DOHH2 (cell line): Measurements from ENCODE around the gene CASZ1.
A peak's percentile ranks its signal among the peaks of the same experiment; 100 is the strongest.

Experiments used
- H3F3A ChIP-seq: fragments of 200-600 bp; sonication (generic), shearing (Covaris generic); 2 replicates; pipeline ENCODE4 v1.6.0; 2016; ENCODE audit warnings: antibody characterized with exemption, mild to moderate bottlenecking; ENCODE audit not compliant: control insufficient read depth, insufficient read depth
- H3K27ac ChIP-seq: fragments of 200-600 bp; sonication (generic); 2 replicates; pipeline ENCODE4 v1.5.1; 2014; ENCODE audit warnings: low read depth, mild to moderate bottlenecking, low read length, moderate library complexity
- H3K27me3 ChIP-seq: fragments of 200-600 bp; sonication (generic); 2 replicates; pipeline ENCODE4 v1.6.1; 2014; ENCODE audit warnings: mild to moderate bottlenecking, low read length, mixed read lengths; ENCODE audit not compliant: control insufficient read depth
- H3K36me3 ChIP-seq: fragments of 200-600 bp; sonication (generic); 2 replicates; pipeline ENCODE4 v1.6.1; 2014; ENCODE audit warnings: mild to moderate bottlenecking, low read length, moderate library complexity, mixed read lengths; ENCODE audit not compliant: control insufficient read depth
- H3K4me1 ChIP-seq: fragments of 200-600 bp; sonication (generic); 2 replicates; pipeline ENCODE4 v1.6.1; 2014; ENCODE audit warnings: mild to moderate bottlenecking, low read length, mixed read lengths; ENCODE audit not compliant: control insufficient read depth
- H3K4me2 ChIP-seq: fragments of 200-600 bp; sonication (generic); 2 replicates; pipeline ENCODE4 v1.6.0; 2014; ENCODE audit warnings: mild to moderate bottlenecking, low read length, moderate library complexity
- H3K4me3 ChIP-seq: fragments of 200-600 bp; sonication (generic); 2 replicates; pipeline ENCODE4 v1.5.1; 2014; ENCODE audit warnings: mild to moderate bottlenecking, low read length, mixed read lengths
- H3K79me2 ChIP-seq: fragments of 200-600 bp; sonication (generic); 2 replicates; pipeline ENCODE4 v1.6.1; 2014; ENCODE audit warnings: mild to moderate bottlenecking, low read length, mixed read lengths; ENCODE audit not compliant: control insufficient read depth
- H3K9me2 ChIP-seq: fragments of 200-600 bp; sonication (generic); replicated peaks from 2 replicates; pipeline ENCODE4 v1.6.1; 2014; ENCODE audit warnings: mild to moderate bottlenecking, low read length, mixed read lengths; ENCODE audit not compliant: control insufficient read depth
- H3K9me3 ChIP-seq: fragments of 200-600 bp; sonication (generic); 2 replicates; pipeline ENCODE4 v1.6.1; 2014; ENCODE audit warnings: antibody characterized with exemption, low read length, mixed read lengths; ENCODE audit not compliant: control insufficient read depth, insufficient read depth
- H4K20me1 ChIP-seq: fragments of 200-600 bp; sonication (generic); 2 replicates; pipeline ENCODE4 v1.6.0; 2014; ENCODE audit warnings: low read depth, mild to moderate bottlenecking, antibody characterized with exemption, low read length, moderate library complexity; ENCODE audit not compliant: control insufficient read depth, insufficient read depth
- EZH2phosphoT487 ChIP-seq: fragments of 200-600 bp; sonication (generic); IDR thresholded peaks from 2 replicates; pipeline ENCODE4 v1.6.1; 2017; ENCODE audit warnings: borderline replicate concordance, mild to moderate bottlenecking, antibody characterized with exemption, low read length, moderate library complexity, mixed read lengths
- TF ChIP-seq, protein P1 (sequence below): fragments of 200-600 bp; sonication (generic); IDR thresholded peaks from one replicate; pipeline ENCODE4 v1.5.1; 2014; ENCODE audit warnings: antibody characterized with exemption, mild to moderate bottlenecking, low read depth, low read length; ENCODE audit not compliant: poor library complexity, severe bottlenecking

Gene CASZ1

DNA sequence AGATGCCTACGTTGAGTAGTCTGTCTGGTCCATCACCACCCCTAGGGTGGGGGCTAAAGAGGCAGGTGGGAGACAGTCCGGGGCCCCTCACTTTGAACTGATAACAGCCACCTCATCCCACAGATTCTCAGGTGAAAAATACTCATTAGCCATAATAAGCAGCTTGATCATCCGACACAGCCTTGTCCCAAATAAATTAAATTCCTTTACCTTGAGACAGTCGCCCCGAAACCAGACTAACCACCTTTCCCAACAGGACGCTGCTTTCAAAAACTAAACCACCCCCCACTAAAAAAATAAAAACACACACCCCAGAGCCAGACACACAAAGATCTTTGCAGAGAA is 103.3 kb downstream of the CASZ1 start:
- peak overlapping the region; percentile 81 for H3K4me3 ChIP-seq
- TF ChIP-seq, protein P1, sequence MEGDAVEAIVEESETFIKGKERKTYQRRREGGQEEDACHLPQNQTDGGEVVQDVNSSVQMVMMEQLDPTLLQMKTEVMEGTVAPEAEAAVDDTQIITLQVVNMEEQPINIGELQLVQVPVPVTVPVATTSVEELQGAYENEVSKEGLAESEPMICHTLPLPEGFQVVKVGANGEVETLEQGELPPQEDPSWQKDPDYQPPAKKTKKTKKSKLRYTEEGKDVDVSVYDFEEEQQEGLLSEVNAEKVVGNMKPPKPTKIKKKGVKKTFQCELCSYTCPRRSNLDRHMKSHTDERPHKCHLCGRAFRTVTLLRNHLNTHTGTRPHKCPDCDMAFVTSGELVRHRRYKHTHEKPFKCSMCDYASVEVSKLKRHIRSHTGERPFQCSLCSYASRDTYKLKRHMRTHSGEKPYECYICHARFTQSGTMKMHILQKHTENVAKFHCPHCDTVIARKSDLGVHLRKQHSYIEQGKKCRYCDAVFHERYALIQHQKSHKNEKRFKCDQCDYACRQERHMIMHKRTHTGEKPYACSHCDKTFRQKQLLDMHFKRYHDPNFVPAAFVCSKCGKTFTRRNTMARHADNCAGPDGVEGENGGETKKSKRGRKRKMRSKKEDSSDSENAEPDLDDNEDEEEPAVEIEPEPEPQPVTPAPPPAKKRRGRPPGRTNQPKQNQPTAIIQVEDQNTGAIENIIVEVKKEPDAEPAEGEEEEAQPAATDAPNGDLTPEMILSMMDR = no peak
- TF ChIP-seq EZH2phosphoT487 = no peak
- no peaks in the 10 kb centered on the region for H3K79me2 ChIP-seq
- peaks cover 12% of the 10 kb centered on the region for H3K27me3 ChIP-seq
- H3K9me2 ChIP-seq = no peaks in the 10 kb centered on the region
- H3K27ac ChIP-seq = no peak overlapping the region
- H3K9me3 ChIP-seq = no peaks in the 10 kb centered on the region
- H3K4me2 ChIP-seq = peak overlapping the region; percentile 68
- H3F3A ChIP-seq = peaks cover 7% of the 10 kb centered on the region; the same call in 1 of the 2 replicates
- peaks cover 15% of the 10 kb centered on the region for H3K4me1 ChIP-seq
- H3K36me3 ChIP-seq = no peaks in the 10 kb centered on the region
- H4K20me1 ChIP-seq = no peaks in the 10 kb centered on the region

DNA sequence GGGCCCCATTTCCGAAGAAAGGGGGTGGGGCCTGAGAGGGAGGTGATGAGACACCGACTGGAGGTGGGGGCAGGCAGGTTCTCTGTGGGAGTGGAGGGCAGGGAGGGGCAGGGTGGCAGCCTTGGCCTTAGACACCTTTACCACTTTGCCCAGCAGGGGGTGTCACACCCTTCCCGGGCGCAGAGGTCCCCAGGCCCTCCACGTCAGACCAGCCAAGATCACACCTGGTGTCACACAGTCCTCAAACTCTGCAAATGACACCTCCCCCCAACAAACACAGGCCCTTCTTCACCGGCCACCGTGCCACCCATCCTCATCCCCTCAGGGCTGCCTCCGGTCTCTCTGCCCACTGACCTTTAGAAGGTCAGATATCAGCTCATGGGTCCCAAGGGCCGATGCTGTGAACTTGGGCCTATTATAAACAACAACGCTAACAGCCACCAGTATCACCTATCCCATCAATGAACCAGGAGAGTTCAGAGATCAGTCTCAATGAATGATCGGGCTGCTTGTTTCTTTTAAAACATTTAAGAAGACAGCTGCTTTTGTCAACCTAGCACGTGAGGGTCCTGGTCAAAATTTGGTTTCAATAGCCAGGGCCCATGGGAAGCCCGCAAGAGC is 103.9 kb downstream of the CASZ1 start:
- Histone ChIP-seq H3K4me2 (peak overlapping the region; percentile 68), H3K79me2 (no peaks in the 10 kb centered on the region), H3K27ac (no peak overlapping the region), H3K4me3 (no peak overlapping the region; the same call in 1 of the 2 replicates), H3K36me3 (no peaks in the 10 kb centered on the region), H3F3A (peaks cover 7% of the 10 kb centered on the region; the same call in 1 of the 2 replicates), H3K9me2 (no peaks in the 10 kb centered on the region), H3K4me1 (peaks cover 15% of the 10 kb centered on the region), H4K20me1 (no peaks in the 10 kb centered on the region), H3K9me3 (no peaks in the 10 kb centered on the region), H3K27me3 (peaks cover 12% of the 10 kb centered on the region)
- TF ChIP-seq EZH2phosphoT487 = no peak
- TF ChIP-seq, protein P1 = peak; percentile 80

- Histone ChIP-seq H3F3A (peaks cover 7% of the 10 kb centered on the region; the same call in 1 of the 2 replicates), H3K27me3 (peaks cover 12% of the 10 kb centered on the region), H3K9me3 (no peaks in the 10 kb centered on the region), H3K27ac (no peak overlapping the region), H3K4me3 (no peak overlapping the region), H3K9me2 (no peaks in the 10 kb centered on the region), H3K79me2 (no peaks in the 10 kb centered on the region), H4K20me1 (no peaks in the 10 kb centered on the region), H3K4me1 (peaks cover 15% of the 10 kb centered on the region), H3K4me2 (no peak overlapping the region), H3K36me3 (no peaks in the 10 kb centered on the region)
- TF ChIP-seq, protein P1 = no peak
- TF ChIP-seq EZH2phosphoT487 = no peak
Observed at GRCh38 chr1:10691740-10692125, 104.7 kb downstream of the CASZ1 start.
